Measurements from ENCODE around the gene GPC6.

GRCh38 chr13:93521307-93521706 lies 294.7 kb downstream of the GPC6 start:
- no peak for TF ChIP-seq CTCF (IDR thresholded peaks at IDR 0.05)
- TF ChIP-seq EZH2phosphoT487 (IDR thresholded peaks at IDR 0.05): no peak

Data from neural progenitor cell (in vitro differentiated cells).